HepG2 (cell line): ENCODE data around the gene PRDM15. TPM values are rescaled to one million over a fixed set of nuclear protein-coding genes. Genes with fewer than 3 reads are reported as not detected.
A peak's percentile ranks its signal among the peaks of the same experiment; 100 is the strongest.

Source experiments
- AGO1 ChIP-seq: fragments of 200-400 bp; formaldehyde crosslinking; IDR thresholded peaks from 2 replicates; pipeline ENCODE4 v1.6.1; 2017; ENCODE audit warnings: mild to moderate bottlenecking, low read depth, low read length, moderate library complexity; ENCODE audit not compliant: poor library complexity, severe bottlenecking
- ATF2 ChIP-seq: sonication (generic); formaldehyde crosslinking; IDR thresholded peaks from 2 replicates; pipeline ENCODE4 v1.4.0; 2020; ENCODE audit warnings: missing genetic modification reagents
- CBX5 ChIP-seq: sonication (generic); formaldehyde crosslinking; IDR thresholded peaks from 2 replicates; pipeline ENCODE4 v1.4.0; 2020; ENCODE audit warnings: missing genetic modification reagents, borderline replicate concordance
- GABPB1 ChIP-seq: IDR thresholded peaks from 2 replicates; pipeline ENCODE4 v1.6.1; 2016; ENCODE audit warnings: mild to moderate bottlenecking, missing genetic modification reagents, moderate library complexity, missing compliant biosample characterization
- GLMP ChIP-seq: sonication (generic); formaldehyde crosslinking; IDR thresholded peaks from 2 replicates; pipeline ENCODE4 v1.9.0; 2021; ENCODE audit warnings: missing genetic modification reagents, mild to moderate bottlenecking, borderline replicate concordance
- GTF3A ChIP-seq: sonication (generic); formaldehyde crosslinking; conservative IDR thresholded peaks from 2 replicates; pipeline ENCODE4 v1.4.0; 2020; ENCODE audit warnings: mild to moderate bottlenecking, missing genetic modification reagents
- HCFC1 ChIP-seq: fragments of 150-350 bp; IDR thresholded peaks from 2 replicates; pipeline ENCODE4 v1.6.1; 2014; ENCODE audit warnings: low read depth, low read length
- HOXA5 ChIP-seq: sonication (generic); formaldehyde crosslinking; IDR thresholded peaks from 2 replicates; pipeline ENCODE4 v1.4.0; 2020; ENCODE audit warnings: missing genetic modification reagents
- IRF2 ChIP-seq: IDR thresholded peaks from 2 replicates; pipeline ENCODE4 v1.6.1; 2018; ENCODE audit warnings: missing genetic modification reagents, missing compliant biosample characterization
- LRRFIP1 ChIP-seq: sonication (generic); formaldehyde crosslinking; conservative IDR thresholded peaks from 2 replicates; pipeline ENCODE4 v1.4.0; 2020; ENCODE audit warnings: missing genetic modification reagents
- MAFG ChIP-seq: sonication (generic); formaldehyde crosslinking; IDR thresholded peaks from 2 replicates; pipeline ENCODE4 v1.5.1; 2020; ENCODE audit warnings: mild to moderate bottlenecking, missing genetic modification reagents
- MXD3 ChIP-seq: IDR thresholded peaks from 2 replicates; pipeline ENCODE4 v1.6.1; 2016; ENCODE audit warnings: mild to moderate bottlenecking, missing biosample characterization, missing genetic modification reagents
- PHF20 ChIP-seq: sonication (generic); formaldehyde crosslinking; IDR thresholded peaks from 2 replicates; pipeline ENCODE4 v1.5.0; 2020; ENCODE audit warnings: mild to moderate bottlenecking, missing genetic modification reagents
- PLSCR1 ChIP-seq: sonication (generic); formaldehyde crosslinking; IDR thresholded peaks from 2 replicates; pipeline ENCODE4 v1.5.0; 2020; ENCODE audit warnings: missing genetic modification reagents, mild to moderate bottlenecking, borderline replicate concordance
- SALL2 ChIP-seq: sonication (generic); formaldehyde crosslinking; IDR thresholded peaks from 2 replicates; pipeline ENCODE4 v1.8.1; 2023; ENCODE audit warnings: mild to moderate bottlenecking, missing genetic modification reagents, inconsistent platforms
- SAP130 ChIP-seq: IDR thresholded peaks from 2 replicates; pipeline ENCODE4 v1.6.1; 2016; ENCODE audit warnings: low read depth
- SNAPC4 ChIP-seq: sonication (generic); formaldehyde crosslinking; IDR thresholded peaks from 2 replicates; pipeline ENCODE4 v1.4.0; 2020; ENCODE audit warnings: mild to moderate bottlenecking, missing genetic modification reagents
- ZNF282 ChIP-seq: fragments of 450-650 bp; IDR thresholded peaks from 2 replicates; pipeline ENCODE4 v1.6.1; 2018; ENCODE audit not compliant: partially characterized antibody
- ZNF629 ChIP-seq: sonication (generic); formaldehyde crosslinking; conservative IDR thresholded peaks from 2 replicates; pipeline ENCODE4 v1.5.0; 2020; ENCODE audit warnings: missing genetic modification reagents
- polyA plus RNA-seq, 8 experiments: library from polyadenylated mRNA; depleted of rRNA in 3 of 8; stranded (reverse) in 7 of 8; unstranded in 1 of 8; fragments of >200 nt; fragmentation: Illumina TruSeq in 4 of 8; extraction: Trizol in 4 of 8; gene quantifications; 2 replicates each; pipeline versions ENCODE4 v1.2.1 to v1.2.3, GENCODE V29; 2011 to 2016; ENCODE audit warnings: low read depth in 4 of 8, missing spikeins in 1 of 8, mixed read lengths in 1 of 8; ENCODE audit not compliant: insufficient read depth in 1 of 8
- total RNA-seq, 5 experiments: library from RNA; depleted of rRNA; stranded (reverse); fragments of >200 nt; fragmentation: Illumina TruSeq; extraction: Trizol; gene quantifications; 2 replicates each; pipeline ENCODE4 v1.2.3, GENCODE V29; 2016; ENCODE audit warnings: low read depth in 1 of 5

The PRDM15 gene
- total and polyA plus RNA-seq, 2 of the 13 experiments (the other 11 are each of a cell fraction or from before 2014, with no cell fraction given): 4.0 to 6.9 TPM

GRCh38 chr21:41786509-41786987 lies 92.6 kb downstream of the PRDM15 start (continued):
- TF ChIP-seq LRRFIP1 (CRISPR knock-in tag): no peak
- TF ChIP-seq IRF2 (CRISPR knock-in tag): no peak
- no peak for TF ChIP-seq SNAPC4
- no peak for TF ChIP-seq MXD3 (CRISPR knock-in tag)
- no peak for TF ChIP-seq GLMP (CRISPR knock-in tag)
- TF ChIP-seq ZNF629 (CRISPR knock-in tag): no peak
- no peak for TF ChIP-seq HCFC1
- no peak for TF ChIP-seq HOXA5 (CRISPR knock-in tag)
- no peak for TF ChIP-seq ZNF282
- TF ChIP-seq PHF20 (CRISPR knock-in tag): no peak
- TF ChIP-seq GTF3A: no peak
- no peak for TF ChIP-seq AGO1
- TF ChIP-seq CBX5: no peak
- TF ChIP-seq PLSCR1 (CRISPR knock-in tag): no peak
- peak; percentile 43 for TF ChIP-seq SAP130 (CRISPR knock-in tag)
- no peak for TF ChIP-seq SALL2 (CRISPR knock-in tag)
- no peak for TF ChIP-seq GABPB1 (CRISPR knock-in tag)
- TF ChIP-seq MAFG (CRISPR knock-in tag): no peak
- TF ChIP-seq ATF2: 0 out of 2 replicates have a peak, but pooled peaks have one; percentile 44
